Right lobe of liver (tissue), 4 donors: ENCODE measurements around the gene CYS1.

Source experiments
- POLR2A ChIP-seq: fragments of 450-650 bp; IDR thresholded peaks from one replicate; pipeline ENCODE4 v1.6.1; 2017; ENCODE audit warnings: antibody characterized with exemption, mild to moderate bottlenecking
- TF ChIP-seq, protein P1 (sequence below), 4 donors: fragments of 200-600 bp in 3 of 4; fragments of 450-650 bp in 1 of 4; IDR thresholded peaks; one replicate each; pipeline versions ENCODE4 v1.5.1 to v1.8.0; 2016 to 2022; ENCODE audit warnings: antibody characterized with exemption in 4 of 4, mild to moderate bottlenecking in 2 of 4
- donor health status: DM: no; HTN: no; CAD: no.
- donor health status: DM: no; HTN: no; CAD: no.
- donor health status: DM: no; HTN: yes; CAD: no.

DNA sequence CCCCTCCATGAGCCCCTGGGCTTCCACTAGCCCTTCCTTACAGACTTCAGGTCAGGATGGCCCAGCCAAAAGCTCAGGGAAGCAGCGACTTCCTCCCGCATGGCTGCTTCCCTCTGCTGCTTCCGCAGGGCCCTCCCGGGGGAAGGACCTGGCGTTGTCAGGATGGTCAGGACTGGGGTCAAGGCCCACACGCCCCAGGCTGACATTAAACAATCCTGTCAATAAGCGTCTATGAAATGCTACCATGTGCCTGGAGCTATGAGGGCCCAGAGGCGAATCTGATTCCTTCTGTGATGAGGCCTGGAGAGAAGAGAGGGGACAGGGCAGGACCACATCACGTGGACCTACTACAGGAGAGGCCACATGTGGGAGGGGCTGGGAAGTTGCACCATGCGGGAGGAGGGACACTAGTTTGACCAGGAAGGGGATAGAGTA lies 17.3 kb downstream of the CYS1 start:
- TF ChIP-seq, protein P1, sequence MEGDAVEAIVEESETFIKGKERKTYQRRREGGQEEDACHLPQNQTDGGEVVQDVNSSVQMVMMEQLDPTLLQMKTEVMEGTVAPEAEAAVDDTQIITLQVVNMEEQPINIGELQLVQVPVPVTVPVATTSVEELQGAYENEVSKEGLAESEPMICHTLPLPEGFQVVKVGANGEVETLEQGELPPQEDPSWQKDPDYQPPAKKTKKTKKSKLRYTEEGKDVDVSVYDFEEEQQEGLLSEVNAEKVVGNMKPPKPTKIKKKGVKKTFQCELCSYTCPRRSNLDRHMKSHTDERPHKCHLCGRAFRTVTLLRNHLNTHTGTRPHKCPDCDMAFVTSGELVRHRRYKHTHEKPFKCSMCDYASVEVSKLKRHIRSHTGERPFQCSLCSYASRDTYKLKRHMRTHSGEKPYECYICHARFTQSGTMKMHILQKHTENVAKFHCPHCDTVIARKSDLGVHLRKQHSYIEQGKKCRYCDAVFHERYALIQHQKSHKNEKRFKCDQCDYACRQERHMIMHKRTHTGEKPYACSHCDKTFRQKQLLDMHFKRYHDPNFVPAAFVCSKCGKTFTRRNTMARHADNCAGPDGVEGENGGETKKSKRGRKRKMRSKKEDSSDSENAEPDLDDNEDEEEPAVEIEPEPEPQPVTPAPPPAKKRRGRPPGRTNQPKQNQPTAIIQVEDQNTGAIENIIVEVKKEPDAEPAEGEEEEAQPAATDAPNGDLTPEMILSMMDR (IDR thresholded peaks at IDR 0.05), result no peak
- no peak for TF ChIP-seq POLR2A
